T47D (cell line): ENCODE results near the gene PANK3.
"Not testable (repeated sequence)": the region's sequence is repeated elsewhere in the genome, so short reads cannot be mapped to it uniquely, and the experiment has no call there.

Experiments used
- DNase-seq, 2 experiments: peaks; one replicate each; pipeline versions ENCODE4 v3.0.0 to v3.0.0-alpha.2; 2011 to 2012; ENCODE audit warnings: low read depth in 1 of 2, low spot score in 1 of 2
- JUND ChIP-seq: IDR thresholded peaks from 2 replicates; pipeline ENCODE4 v1.6.1; 2012; ENCODE audit warnings: low read depth
- in situ Hi-C: cut with HindIII; loops from 2 replicates; pipeline ENCODE4 v1.10.0; 2016; ENCODE audit warnings: low sequenced_read_pairs, low pct_unique_long_range_greater_than_20kb

Gene PANK3

GRCh38 chr5:168563959-168564358 lies 15.2 kb downstream of the PANK3 start:
- no peak for DNase-seq
- TF ChIP-seq JUND = no peak
- in situ Hi-C loops = no loop called here

DNA sequence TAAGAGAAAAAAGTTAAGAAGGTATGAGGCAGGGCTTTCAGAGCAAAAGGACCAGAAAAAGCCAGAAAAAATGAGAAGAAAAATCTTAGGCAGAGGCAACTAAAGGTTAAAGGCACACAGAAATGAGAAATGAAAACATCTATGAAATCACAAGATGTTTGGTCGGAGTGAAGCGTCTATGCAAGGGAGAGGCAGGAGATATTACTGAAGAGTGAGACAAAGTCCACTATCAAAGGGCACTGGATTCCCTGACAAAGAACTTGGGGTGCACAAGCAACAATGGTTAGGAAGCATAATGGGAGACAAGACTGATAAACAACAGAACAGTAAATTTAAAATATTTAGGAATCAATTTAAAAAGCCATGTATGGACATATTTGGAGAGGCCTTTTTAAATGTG lies 16.9 kb downstream of the PANK3 start:
- no peak for TF ChIP-seq JUND
- in situ Hi-C loops = no loop called here
- no peak for DNase-seq

DNA sequence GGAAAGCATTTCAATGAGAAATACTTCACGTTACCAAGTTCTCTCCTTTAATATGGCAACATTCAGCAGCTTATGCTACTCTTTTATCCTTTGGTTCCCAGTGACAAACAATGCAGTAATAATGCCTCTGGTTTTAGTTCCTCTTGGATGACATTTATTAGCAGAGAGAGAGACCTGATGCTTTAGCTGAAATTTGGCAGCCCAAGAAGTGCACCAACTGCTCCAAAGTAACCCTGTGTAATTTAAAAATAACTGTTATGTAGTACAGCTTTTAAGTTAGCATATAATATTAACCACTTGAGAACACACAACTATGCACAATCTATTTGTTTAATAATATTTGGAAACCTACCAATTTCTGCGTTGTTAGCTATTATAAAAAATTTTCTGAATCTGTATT lies 21.8 kb downstream of the PANK3 start:
- no peak for TF ChIP-seq JUND
- DNase-seq = no peak
- in situ Hi-C loops = no loop called here

GRCh38 chr5:168553377-168554130 lies 25.6 kb downstream of the PANK3 start:
- DNase-seq = no peak
- no peak for TF ChIP-seq JUND
- in situ Hi-C loops = no loop called here

- no peak for DNase-seq
- in situ Hi-C loops = no loop called here
- TF ChIP-seq JUND = no peak
These were observed 27.0 kb downstream of the PANK3 start for GRCh38 chr5:168552146-168552545.

DNA sequence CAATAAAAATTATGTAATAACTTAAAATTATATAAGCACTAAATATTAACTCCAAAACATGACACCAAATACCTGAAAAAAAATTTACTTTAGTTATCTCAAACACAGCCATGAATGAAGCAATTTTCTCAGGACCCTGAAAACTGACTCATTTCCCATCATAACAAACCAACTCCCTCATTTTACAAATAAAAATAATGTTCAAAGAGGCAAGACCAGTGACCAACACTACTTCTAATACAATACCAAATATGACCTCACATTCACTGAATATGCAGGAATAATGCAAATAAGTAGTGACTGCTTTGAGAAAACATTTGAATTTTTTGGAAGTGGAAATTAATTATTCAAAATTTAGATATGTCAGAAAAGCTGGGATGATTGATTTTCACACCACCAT lies 28.5 kb downstream of the PANK3 start:
- DNase-seq = no peak
- TF ChIP-seq JUND = no peak
- in situ Hi-C loops = no loop called here

- TF ChIP-seq JUND = no peak
- in situ Hi-C loops = no loop called here
- DNase-seq = no peak
These were observed 29.6 kb downstream of the PANK3 start for GRCh38 chr5:168549554-168549953.

- in situ Hi-C loops = no loop called here
- DNase-seq = no peak
- no peak for TF ChIP-seq JUND
These were observed 42.0 kb downstream of the PANK3 start for GRCh38 chr5:168537176-168537575.

- in situ Hi-C loops = not testable (repeated sequence)
These were observed 44.8 kb downstream of the PANK3 start for GRCh38 chr5:168534351-168534750.

GRCh38 chr5:168531987-168532864 lies 46.9 kb downstream of the PANK3 start:
- no peak for TF ChIP-seq JUND
- no peak for DNase-seq
- in situ Hi-C loops = no loop called here

More at GRCh38 chr5:168534351-168534750, 44.8 kb downstream of the PANK3 start:
- DNase-seq = not testable (repeated sequence)

GRCh38 chr5:168531191-168531590 lies 48.0 kb downstream of the PANK3 start:
- TF ChIP-seq JUND = no peak
- in situ Hi-C loops = no loop called here
- DNase-seq = no peak

DNA sequence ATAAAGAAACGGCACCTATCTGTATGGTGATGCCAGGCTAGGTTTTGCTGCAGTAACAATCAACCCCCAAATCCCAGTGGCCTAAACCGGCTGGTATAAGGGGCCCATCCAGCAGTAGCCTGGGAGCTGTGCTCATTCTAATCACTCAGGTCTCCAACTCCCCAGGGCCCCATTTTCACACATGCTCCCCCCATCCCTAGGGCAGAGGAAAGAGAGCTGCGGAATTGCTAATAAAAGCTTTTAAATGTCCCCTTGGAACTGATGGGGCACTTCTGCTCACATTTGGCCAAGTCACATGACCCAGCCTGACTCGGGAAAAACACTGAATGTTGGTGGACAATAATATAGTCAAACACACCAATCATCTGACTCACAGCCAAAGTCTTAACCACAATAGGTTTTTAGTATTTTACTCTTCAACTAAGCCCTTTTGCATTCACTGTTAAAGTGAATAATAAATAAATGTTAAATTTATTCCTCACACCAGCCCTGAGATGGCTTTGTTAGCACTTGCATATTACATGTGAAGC lies 48.5 kb downstream of the PANK3 start:
- TF ChIP-seq JUND = no peak
- DNase-seq = no peak
- in situ Hi-C loops = no loop called here
